Muscle layer of duodenum (tissue), 2 donors: ENCODE measurements around the gene EMSY.
"Not testable (repeated sequence)": the region's sequence is repeated elsewhere in the genome, so short reads cannot be mapped to it uniquely, and the experiment has no call there.

ENCODE experiments used
- H3K27ac ChIP-seq: one replicate; pipeline ENCODE4 v1.7.0; 2013; ENCODE audit warnings: mild to moderate bottlenecking, low read length
- H3K27me3 ChIP-seq: one replicate; pipeline ENCODE4 v1.7.0; 2013; ENCODE audit warnings: low read depth, mild to moderate bottlenecking, control low read depth, low read length
- H3K36me3 ChIP-seq, 2 donors: one replicate each; pipeline ENCODE4 v1.7.0; 2013; ENCODE audit warnings: low read length in 2 of 2, control low read depth in 1 of 2, mild to moderate bottlenecking in 1 of 2; ENCODE audit not compliant: insufficient read depth in 2 of 2, control insufficient read depth in 1 of 2
- H3K4me1 ChIP-seq, 2 donors: one replicate each; pipeline ENCODE4 v1.7.0; 2013; ENCODE audit warnings: low read length in 2 of 2, mild to moderate bottlenecking in 2 of 2, control low read depth in 1 of 2, moderate library complexity in 1 of 2; ENCODE audit not compliant: insufficient read depth in 2 of 2, control insufficient read depth in 1 of 2
- H3K4me3 ChIP-seq, 2 donors: one replicate each; pipeline ENCODE4 v1.7.0; 2013; ENCODE audit warnings: low read length in 2 of 2, low read depth in 1 of 2, mild to moderate bottlenecking in 1 of 2
- H3K9me3 ChIP-seq, 2 donors: one replicate each; pipeline ENCODE4 v1.7.0; 2013; ENCODE audit warnings: low read length in 2 of 2, control low read depth in 1 of 2, mild to moderate bottlenecking in 1 of 2; ENCODE audit not compliant: control insufficient read depth in 1 of 2
- donor health status: healthy.

EMSY gene

DNA sequence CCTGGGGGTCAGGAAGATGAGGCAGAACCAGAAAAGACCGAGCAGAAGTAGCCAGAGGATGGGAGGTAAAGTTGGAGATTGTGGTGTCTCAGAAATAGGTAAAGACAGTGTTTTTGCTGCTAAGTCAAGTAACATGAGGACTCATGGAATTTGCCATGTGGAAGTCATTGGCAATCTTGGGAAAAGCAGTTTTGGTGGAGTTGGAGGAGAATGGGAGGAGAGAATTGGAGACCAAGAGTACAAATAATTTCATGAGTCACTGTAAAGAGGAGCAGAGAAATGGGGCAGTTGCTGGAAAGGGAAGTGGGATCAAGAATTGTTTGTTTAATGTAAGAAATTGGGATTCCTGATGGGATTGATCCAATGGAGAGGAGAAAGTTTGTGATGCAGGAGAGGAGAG lies 114.1 kb downstream of the EMSY start:
- no peaks in the 10 kb centered on the region for H3K9me3 ChIP-seq
- no peak overlapping the region for H3K4me3 ChIP-seq
- H3K36me3 ChIP-seq, result no peaks in the 10 kb centered on the region
- no peaks in the 10 kb centered on the region for H3K4me1 ChIP-seq
- H3K27me3 ChIP-seq, result no peaks in the 10 kb centered on the region
- H3K27ac ChIP-seq, result no peak overlapping the region

GRCh38 chr11:76559346-76559745 lies 114.5 kb downstream of the EMSY start:
- H3K9me3 ChIP-seq, result no peaks in the 10 kb centered on the region
- H3K27ac ChIP-seq, result no peak overlapping the region
- no peaks in the 10 kb centered on the region for H3K36me3 ChIP-seq
- H3K4me3 ChIP-seq, result no peak overlapping the region
- H3K27me3 ChIP-seq, result no peaks in the 10 kb centered on the region
- no peaks in the 10 kb centered on the region for H3K4me1 ChIP-seq

DNA sequence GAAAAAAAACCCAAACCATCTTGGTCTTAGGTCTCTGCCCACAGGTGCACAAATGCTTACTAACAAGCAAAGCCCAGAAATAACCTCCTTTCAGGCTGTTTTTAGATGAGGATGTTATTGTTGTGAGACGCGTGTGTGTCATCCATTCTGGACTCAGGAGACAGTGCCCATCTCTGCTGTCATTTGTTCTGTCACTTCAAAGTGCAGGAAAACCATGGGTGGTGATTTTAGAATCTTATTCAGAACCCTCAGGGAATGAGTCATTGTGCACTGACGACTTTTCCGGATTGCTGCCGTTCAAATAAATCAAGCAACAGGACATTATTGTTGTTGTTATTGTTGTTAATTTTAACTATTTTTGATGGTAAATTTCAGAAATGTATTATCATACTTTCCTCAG lies 115.4 kb downstream of the EMSY start:
- no peaks in the 10 kb centered on the region for H3K9me3 ChIP-seq
- H3K27me3 ChIP-seq, result no peaks in the 10 kb centered on the region
- H3K36me3 ChIP-seq, result no peaks in the 10 kb centered on the region
- no peak overlapping the region for H3K27ac ChIP-seq
- H3K4me1 ChIP-seq, result no peaks in the 10 kb centered on the region
- no peak overlapping the region for H3K4me3 ChIP-seq

- Histone ChIP-seq H3K36me3 (no peaks in the 10 kb centered on the region), H3K27me3 (no peaks in the 10 kb centered on the region), H3K4me1 (no peaks in the 10 kb centered on the region), H3K4me3 (no peak overlapping the region), H3K27ac (no peak overlapping the region), H3K9me3 (no peaks in the 10 kb centered on the region)
Measured at GRCh38 chr11:76561245-76561644, 116.4 kb downstream of the EMSY start.

- H3K27me3 ChIP-seq, result no peaks in the 10 kb centered on the region
- H3K4me3 ChIP-seq, result no peak overlapping the region
- H3K4me1 ChIP-seq, result no peaks in the 10 kb centered on the region
- H3K27ac ChIP-seq, result no peak overlapping the region
- no peaks in the 10 kb centered on the region for H3K9me3 ChIP-seq
- H3K36me3 ChIP-seq, result no peaks in the 10 kb centered on the region
Measured at GRCh38 chr11:76562541-76562940, 117.7 kb downstream of the EMSY start.

DNA sequence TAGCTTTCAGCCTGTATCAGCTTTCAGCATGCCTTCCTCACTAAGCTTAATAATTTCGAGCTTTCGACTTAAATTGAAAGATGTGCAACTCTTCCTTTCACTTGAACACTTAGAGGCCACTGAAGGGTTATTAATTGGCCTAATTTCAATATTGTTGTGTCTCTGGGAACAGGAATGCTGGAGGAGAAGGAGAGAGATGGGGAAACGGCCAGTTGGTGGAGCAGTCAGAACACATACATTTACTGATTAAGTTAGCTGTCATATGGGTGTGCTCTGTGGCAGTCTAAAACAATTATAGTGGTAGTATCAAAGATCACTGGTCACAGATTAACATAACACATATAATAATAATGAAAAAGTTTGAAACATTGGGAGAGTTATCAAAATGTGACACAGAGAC lies 119.5 kb downstream of the EMSY start:
- Histone ChIP-seq H3K9me3 (no peaks in the 10 kb centered on the region), H3K36me3 (no peaks in the 10 kb centered on the region), H3K4me1 (no peaks in the 10 kb centered on the region), H3K27ac (no peak overlapping the region), H3K27me3 (no peaks in the 10 kb centered on the region), H3K4me3 (no peak overlapping the region)

DNA sequence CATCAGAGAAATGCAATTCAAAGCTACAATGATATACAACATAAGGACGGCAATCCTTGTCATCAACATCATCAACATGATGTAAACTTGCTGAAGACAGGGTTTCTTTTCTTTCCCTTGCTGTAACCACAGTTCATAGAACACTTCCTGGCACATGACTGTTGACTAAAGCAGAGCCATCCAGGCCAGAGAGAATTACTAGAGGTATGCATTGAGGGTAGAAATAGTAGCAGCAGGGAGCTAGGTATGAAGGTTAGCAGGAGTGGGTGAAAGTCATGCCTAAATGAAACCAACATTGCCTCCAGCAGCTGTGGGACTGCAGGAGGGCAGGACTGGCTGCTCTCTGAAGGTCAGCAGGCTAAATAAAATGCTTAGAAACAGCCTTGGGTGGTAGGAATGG lies 122.0 kb downstream of the EMSY start:
- Histone ChIP-seq H3K9me3 (peaks cover 0 to 3% of the 10 kb centered on the region in 2 donors), H3K4me3 (no peak overlapping the region), H3K36me3 (no peaks in the 10 kb centered on the region), H3K4me1 (no peaks in the 10 kb centered on the region), H3K27me3 (no peaks in the 10 kb centered on the region), H3K27ac (no peak overlapping the region)

DNA sequence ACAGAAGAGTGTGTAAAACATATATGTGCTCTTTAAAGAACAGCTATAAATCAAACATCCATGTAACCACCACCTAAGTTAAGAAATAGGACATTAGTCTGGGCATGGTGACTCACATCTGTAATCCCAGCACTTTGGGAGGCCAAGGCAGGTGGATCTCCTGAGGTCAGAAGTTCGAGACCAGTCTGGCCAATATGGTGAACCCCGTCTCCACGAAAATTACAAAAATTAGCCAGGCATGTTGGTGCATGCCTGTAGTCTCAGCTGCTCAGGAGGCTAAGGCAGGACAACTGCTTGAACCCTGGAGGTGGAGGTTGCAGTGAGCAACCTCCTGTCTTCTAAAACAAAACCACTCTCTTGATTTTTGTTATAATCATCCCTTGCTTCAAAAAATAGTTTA lies 122.4 kb downstream of the EMSY start:
- H3K27ac ChIP-seq, result no peak overlapping the region
- H3K4me3 ChIP-seq, result no peak overlapping the region

GRCh38 chr11:76568139-76568538 lies 123.3 kb downstream of the EMSY start:
- Histone ChIP-seq H3K27ac (no peak overlapping the region), H3K4me3 (no peak overlapping the region), H3K27me3 (no peaks in the 10 kb centered on the region)

More for the DNA sequence above, 122.4 kb downstream of the EMSY start:
- Histone ChIP-seq H3K36me3 (no peaks in the 10 kb centered on the region), H3K27me3 (no peaks in the 10 kb centered on the region), H3K9me3 (peaks cover 0 to 3% of the 10 kb centered on the region in 2 donors), H3K4me1 (no peaks in the 10 kb centered on the region)

GRCh38 chr11:76568621-76569020 lies 123.8 kb downstream of the EMSY start:
- Histone ChIP-seq H3K4me3 (no peak overlapping the region), H3K27ac (no peak overlapping the region), H3K27me3 (no peaks in the 10 kb centered on the region), H3K4me1 (no peaks in the 10 kb centered on the region), H3K9me3 (peaks cover 0 to 3% of the 10 kb centered on the region in 2 donors), H3K36me3 (no peaks in the 10 kb centered on the region)

More at GRCh38 chr11:76568139-76568538, 123.3 kb downstream of the EMSY start:
- peaks cover 0 to 3% of the 10 kb centered on the region in 2 donors for H3K9me3 ChIP-seq
- no peaks in the 10 kb centered on the region for H3K36me3 ChIP-seq
- no peaks in the 10 kb centered on the region for H3K4me1 ChIP-seq

DNA sequence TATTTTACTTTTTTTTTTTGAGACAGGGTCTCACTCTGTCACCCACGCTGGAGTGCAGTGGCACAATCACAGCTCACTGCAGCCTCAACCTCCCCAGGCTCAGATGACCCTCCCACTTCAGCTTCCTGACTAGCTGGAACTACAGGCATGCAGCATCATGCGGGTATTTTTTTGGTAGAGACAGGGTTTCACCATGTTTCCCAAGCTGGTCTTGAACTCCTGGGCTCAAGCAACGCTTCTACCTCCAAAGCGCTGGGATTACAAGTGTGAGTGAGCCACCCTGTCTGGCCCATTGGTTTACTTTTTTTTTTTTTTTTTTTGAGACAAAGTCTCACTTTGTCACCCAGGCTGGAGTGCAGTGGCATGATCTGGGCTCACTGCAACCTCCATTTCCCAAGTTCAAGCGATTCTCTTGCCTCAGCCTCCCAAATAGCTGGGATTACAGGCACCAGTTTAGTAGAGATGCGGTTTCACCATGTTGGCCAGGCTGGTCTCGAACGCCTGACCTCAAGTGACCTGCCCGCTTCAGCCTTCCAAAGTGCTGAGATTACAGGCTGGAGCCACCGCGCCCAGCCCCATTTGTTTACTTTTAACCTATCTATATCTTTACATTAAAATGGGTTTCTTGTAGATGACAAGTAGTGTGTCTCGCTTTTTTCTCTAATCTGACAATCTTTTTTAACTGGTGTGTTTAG lies 127.5 kb downstream of the EMSY start:
- H3K4me3 ChIP-seq, H3K36me3 ChIP-seq: not testable (repeated sequence)

DNA sequence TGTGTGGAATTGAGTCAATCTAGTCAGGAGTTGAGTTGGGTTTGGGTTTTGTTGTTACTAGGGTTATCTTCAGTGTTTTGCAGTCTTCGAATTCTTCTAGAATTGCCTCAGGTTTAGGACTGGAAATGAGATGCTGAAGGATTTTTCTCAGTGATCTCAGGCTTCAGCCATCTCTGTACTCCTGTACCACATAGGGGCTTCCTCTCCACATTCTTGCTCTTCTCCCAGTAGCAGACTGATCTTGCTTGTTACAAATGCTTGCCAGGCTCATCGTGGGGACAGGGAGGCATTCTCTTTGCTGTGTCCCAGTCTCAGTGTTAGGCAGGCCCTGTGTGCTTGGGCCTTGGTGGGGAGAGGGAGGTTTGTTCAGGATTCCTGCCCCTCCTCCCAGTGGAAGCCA lies 129.6 kb downstream of the EMSY start:
- H3K27ac ChIP-seq, result no peak overlapping the region
- H3K4me1 ChIP-seq, result peaks cover 5 to 20% of the 10 kb centered on the region in 2 donors
- peaks cover 0 to 3% of the 10 kb centered on the region in 2 donors for H3K9me3 ChIP-seq
- no peak overlapping the region for H3K4me3 ChIP-seq
- H3K27me3 ChIP-seq, result no peaks in the 10 kb centered on the region
- H3K36me3 ChIP-seq, result no peaks in the 10 kb centered on the region

More for the DNA sequence above, 127.5 kb downstream of the EMSY start:
- H3K9me3 ChIP-seq, H3K27me3 ChIP-seq, H3K27ac ChIP-seq: not testable (repeated sequence)
- peaks cover under 1 to 11% of the 10 kb centered on the region in 2 donors for H3K4me1 ChIP-seq
